Measurements from ENCODE around the gene NELL2. TPM values are rescaled to one million over a fixed set of nuclear protein-coding genes. Genes with fewer than 3 reads are reported as not detected.

Gene NELL2
- polyA plus RNA-seq, 1 experiment = 0.43 TPM

GRCh38 chr12:44531320-44531971 is 344.7 kb downstream of the NELL2 start:
- no peak for DNase-seq (ENCODE audit: low read depth, low spot score)
- no peak overlapping the region for H3K4me3 ChIP-seq (ENCODE audit: low read depth, low read length)
- TF ChIP-seq CTCF (IDR thresholded peaks at IDR 0.05; ENCODE audit: low read depth, low read length) = no peak
- POLR2A ChIA-PET = no interaction called here
- no peaks in the 10 kb centered on the region for H3K9me3 ChIP-seq (ENCODE audit: control insufficient read depth, insufficient read depth, low read length)
- CTCF ChIA-PET = no interaction called here
- H3K27me3 ChIP-seq (ENCODE audit: control insufficient read depth, insufficient read depth, low read length) = no peaks in the 10 kb centered on the region
- no peak overlapping the region for H3K27ac ChIP-seq (ENCODE audit: low read depth, low read length)

- no peak for TF ChIP-seq CTCF (IDR thresholded peaks at IDR 0.05; ENCODE audit: low read depth, low read length)
- ChIA-PET POLR2A (no interaction called here), CTCF (interaction anchor here (0.6 kb wide), 1 partner anchor 98 kb away, joined by 3 read pairs; no protein-coding TSS in a partner anchor)
Observed at GRCh38 chr12:44526655-44527182, 349.4 kb downstream of the NELL2 start.

GRCh38 chr12:44525806-44526654 is 350.1 kb downstream of the NELL2 start:
- no peak for DNase-seq (ENCODE audit: low read depth, low spot score)
- no peak overlapping the region for H3K4me3 ChIP-seq (ENCODE audit: low read depth, low read length)
- no peak overlapping the region for H3K27ac ChIP-seq (ENCODE audit: low read depth, low read length)
- no peaks in the 10 kb centered on the region for H3K9me3 ChIP-seq (ENCODE audit: control insufficient read depth, insufficient read depth, low read length)
- POLR2A ChIA-PET = no interaction called here
- no peak for TF ChIP-seq CTCF (IDR thresholded peaks at IDR 0.05; ENCODE audit: low read depth, low read length)
- CTCF ChIA-PET = interaction anchor here (0.6 kb wide), 1 partner anchor 98 kb away, joined by 3 read pairs; no protein-coding TSS in a partner anchor
- no peaks in the 10 kb centered on the region for H3K27me3 ChIP-seq (ENCODE audit: control insufficient read depth, insufficient read depth, low read length)

More at GRCh38 chr12:44526655-44527182, 349.4 kb downstream of the NELL2 start:
- H3K4me3 ChIP-seq (ENCODE audit: low read depth, low read length) = no peak overlapping the region
- H3K27ac ChIP-seq (ENCODE audit: low read depth, low read length) = no peak overlapping the region
- no peak for DNase-seq (ENCODE audit: low read depth, low spot score)
- no peaks in the 10 kb centered on the region for H3K27me3 ChIP-seq (ENCODE audit: control insufficient read depth, insufficient read depth, low read length)
- no peaks in the 10 kb centered on the region for H3K9me3 ChIP-seq (ENCODE audit: control insufficient read depth, insufficient read depth, low read length)

GRCh38 chr12:44523828-44524227 is 352.3 kb downstream of the NELL2 start:
- Histone ChIP-seq H3K27me3 (ENCODE audit: control insufficient read depth, insufficient read depth, low read length) (no peaks in the 10 kb centered on the region), H3K27ac (ENCODE audit: low read depth, low read length) (no peak overlapping the region), H3K4me3 (ENCODE audit: low read depth, low read length) (no peak overlapping the region), H3K9me3 (ENCODE audit: control insufficient read depth, insufficient read depth, low read length) (no peaks in the 10 kb centered on the region)
- no peak for TF ChIP-seq CTCF (IDR thresholded peaks at IDR 0.05; ENCODE audit: low read depth, low read length)
- CTCF ChIA-PET = no interaction called here
- DNase-seq (ENCODE audit: low read depth, low spot score) = no peak
- POLR2A ChIA-PET = no interaction called here

- Histone ChIP-seq H3K4me3 (ENCODE audit: low read depth, low read length) (no peak overlapping the region), H3K27ac (ENCODE audit: low read depth, low read length) (no peak overlapping the region), H3K9me3 (ENCODE audit: control insufficient read depth, insufficient read depth, low read length) (no peaks in the 10 kb centered on the region), H3K27me3 (ENCODE audit: control insufficient read depth, insufficient read depth, low read length) (no peaks in the 10 kb centered on the region)
- ChIA-PET CTCF (no interaction called here), POLR2A (no interaction called here)
- TF ChIP-seq CTCF (IDR thresholded peaks at IDR 0.05; ENCODE audit: low read depth, low read length) = no peak
- DNase-seq (ENCODE audit: low read depth, low spot score) = no peak
Observed at GRCh38 chr12:44521702-44522101, 354.4 kb downstream of the NELL2 start.
